GM12892 (cell line): ENCODE measurements around the gene BBS4.

ENCODE experiments used
- POLR2A ChIP-seq: IDR thresholded peaks from 2 replicates; pipeline ENCODE4 v1.6.1; 2011; ENCODE audit warnings: low read depth, low read length, control low read depth
- POLR2AphosphoS5 ChIP-seq: IDR thresholded peaks from 2 replicates; pipeline ENCODE4 v1.6.1; 2011; ENCODE audit warnings: low read depth, low read length, control low read depth
- TAF1 ChIP-seq: IDR thresholded peaks from 2 replicates; pipeline ENCODE4 v1.6.1; 2011; ENCODE audit warnings: low read depth, mild to moderate bottlenecking, control low read depth, low read length, borderline replicate concordance

DNA sequence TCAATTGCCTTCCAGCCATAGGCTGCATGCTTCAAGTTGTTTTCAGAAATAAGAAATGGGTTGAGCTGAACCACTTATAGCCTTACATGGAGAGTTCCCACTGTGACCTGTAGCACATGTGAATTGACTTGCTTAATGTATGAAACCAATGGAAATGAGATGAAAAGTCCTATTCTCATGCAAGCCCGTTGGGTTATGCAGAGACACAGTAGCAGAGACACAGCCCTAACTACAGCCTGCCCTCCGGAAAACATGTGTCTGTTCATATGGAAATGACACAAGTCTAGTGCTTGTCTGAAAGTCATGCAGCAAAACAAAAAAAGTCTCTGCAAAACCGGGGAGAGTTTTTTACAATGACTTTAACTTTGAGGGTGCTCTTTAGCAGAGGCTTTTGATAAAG, 14.5 kb upstream of the BBS4 start:
- TF ChIP-seq POLR2A (no peak), TAF1 (no peak), POLR2AphosphoS5 (no peak)
